Activated CD8-positive, alpha-beta memory T cell treated with anti-CD3 and anti-CD28 coated beads for 36 hours (primary cell): ENCODE results near the gene SHBG. TPM values are rescaled to one million over a fixed set of nuclear protein-coding genes. Genes with fewer than 3 reads are reported as not detected.

Source experiments
- CTCF ChIA-PET: fragments of 350-600 bp; sonication (Branson Sonifier 250); formaldehyde crosslinking; loops from one replicate; lab custom pipeline; 2021; ENCODE audit warnings: antibody characterized with exemption; lab: Charles Lee
- POLR2A ChIA-PET: fragments of 350-600 bp; sonication (Branson Sonifier 250); formaldehyde crosslinking; loops from one replicate; lab custom pipeline; 2021; ENCODE audit warnings: antibody characterized with exemption; lab: Charles Lee
- total RNA-seq, 2 experiments: library from RNA; stranded (reverse); gene quantifications; one replicate each; pipeline ENCODE4 v1.2.3, GENCODE V29; 2021

Gene SHBG
- total RNA-seq = not detected

- ChIA-PET CTCF (interaction anchor here (1.1 kb wide), 1 partner anchor 19 kb away, joined by 3 read pairs; no protein-coding TSS in a partner anchor), POLR2A (interaction anchor here (0.5 kb wide), 1 partner anchor 9 kb away, joined by 3 read pairs; no protein-coding TSS in a partner anchor)
Observed at GRCh38 chr17:7629939-7630571, at the start of gene SHBG. Gene SHBG, plus strand, starts transcription at chr17:7630135. Its CDS starts 38 bp downstream, at chr17:7630173.

GRCh38 chr17:7580604-7581575, 49.0 kb upstream of the SHBG start:
- ChIA-PET CTCF (interaction anchor here (1.6 kb wide), 1 partner anchor 8 kb away, joined by 4 read pairs; no protein-coding TSS in a partner anchor), POLR2A (interaction anchor here (0.6 to 2.2 kb wide), 4 partner anchors 10 to 342 kb away, joined by 3 to 12 read pairs (median 4); partner anchors contain the start of genes PHF23, TP53 and WRAP53)

- ChIA-PET POLR2A (interaction anchor here (2.7 to 2.8 kb wide), 2 partner anchors 8 to 104 kb away, joined by 29 to 41 read pairs; partner anchors contain the start of genes TP53 and WRAP53), CTCF (interaction anchor here (1.1 to 1.9 kb wide), 2 partner anchors 59 to 146 kb away, joined by 4 to 5 read pairs; no protein-coding TSS in a partner anchor)
Observed at GRCh38 chr17:7582396-7583252, 47.3 kb upstream of the SHBG start.

GRCh38 chr17:7583253-7584109, 46.5 kb upstream of the SHBG start, which contains the start of gene MPDU1:
Gene MPDU1, plus strand, starts transcription at chr17:7583852. Its CDS starts 11 bp downstream, at chr17:7583863.
- CTCF ChIA-PET = interaction anchor here (0.8 to 3.3 kb wide), 10 partner anchors 9 to 233 kb away, joined by 3 to 21 read pairs (median 4); partner anchors contain the start of gene TP53

GRCh38 chr17:7586673-7587419, 43.1 kb upstream of the SHBG start:
- POLR2A ChIA-PET = no interaction called here

More at GRCh38 chr17:7583253-7584109, 46.5 kb upstream of the SHBG start, which contains the start of gene MPDU1:
- POLR2A ChIA-PET = interaction anchor here (0.7 to 2.8 kb wide), 12 partner anchors 9 to 275 kb away, joined by 3 to 41 read pairs (median 5); partner anchors contain the start of genes NAA38, NEURL4, POLR2A and SENP3

GRCh38 chr17:7587420-7588151, 42.3 kb upstream of the SHBG start:
- CTCF ChIA-PET = interaction anchor here (0.9 to 2.4 kb wide), 4 partner anchors 27 to 85 kb away, joined by 3 to 12 read pairs (median 4); partner anchors contain the start of gene SENP3
- POLR2A ChIA-PET = no interaction called here

More at GRCh38 chr17:7586673-7587419, 43.1 kb upstream of the SHBG start:
- CTCF ChIA-PET = interaction anchor here (0.9 to 3.3 kb wide), 3 partner anchors 26 to 100 kb away, joined by 4 to 21 read pairs (median 5); partner anchors contain the start of genes SENP3 and TP53

- ChIA-PET POLR2A (interaction anchor here (0.8 to 1.2 kb wide), 2 partner anchors 14 to 153 kb away, joined by 3 to 4 read pairs; no protein-coding TSS in a partner anchor), CTCF (interaction anchor here (0.9 to 2.4 kb wide), 15 partner anchors 8 to 244 kb away, joined by 3 to 12 read pairs (median 4); partner anchors contain the start of genes ATP1B2, CD68, SAT2 and SENP3)
Observed at GRCh38 chr17:7588553-7589203, 41.3 kb upstream of the SHBG start.

- ChIA-PET POLR2A (interaction anchor here (0.8 to 1.2 kb wide), 2 partner anchors 15 to 153 kb away, joined by 3 to 4 read pairs; no protein-coding TSS in a partner anchor), CTCF (interaction anchor here (0.6 to 2.4 kb wide), 17 partner anchors 9 to 245 kb away, joined by 3 to 12 read pairs (median 4); partner anchors contain the start of genes ATP1B2, CD68, SAT2 and SENP3)
Observed at GRCh38 chr17:7589204-7589868, 40.6 kb upstream of the SHBG start.

GRCh38 chr17:7589891-7590691, 39.8 kb upstream of the SHBG start, which contains the start of gene SOX15:
Gene SOX15, minus strand, starts transcription at chr17:7590094. Its CDS starts 418 bp downstream, at chr17:7589676.
- ChIA-PET CTCF (interaction anchor here (0.6 to 2.4 kb wide), 14 partner anchors 11 to 246 kb away, joined by 3 to 12 read pairs (median 4); partner anchors contain the start of genes ATP1B2, CD68 and SENP3), POLR2A (interaction anchor here (1.2 kb wide), 1 partner anchor 154 kb away, joined by 4 read pairs; no protein-coding TSS in a partner anchor)

GRCh38 chr17:7590743-7591142, 39.2 kb upstream of the SHBG start:
- CTCF ChIA-PET = interaction anchor here (0.8 kb wide), 1 partner anchor 75 kb away, joined by 3 read pairs; no protein-coding TSS in a partner anchor
- POLR2A ChIA-PET = no interaction called here

GRCh38 chr17:7591596-7591995, 38.3 kb upstream of the SHBG start:
- ChIA-PET POLR2A (interaction anchor here (1.4 kb wide), 1 partner anchor 18 kb away, joined by 5 read pairs; no protein-coding TSS in a partner anchor), CTCF (no interaction called here)

- POLR2A ChIA-PET = interaction anchor here (1.4 kb wide), 1 partner anchor 19 kb away, joined by 5 read pairs; no protein-coding TSS in a partner anchor
- CTCF ChIA-PET = interaction anchor here (1.4 kb wide), 1 partner anchor 91 kb away, joined by 3 read pairs; no protein-coding TSS in a partner anchor
Observed at GRCh38 chr17:7592422-7593021, 37.4 kb upstream of the SHBG start.
